Osteocyte (in vitro differentiated cells): ENCODE data around the gene ACSS1. TPM values are rescaled to one million over a fixed set of nuclear protein-coding genes. Genes with fewer than 3 reads are reported as not detected.

Source experiments
- DNase-seq: peaks from one replicate; pipeline ENCODE4 v3.0.0; 2021; ENCODE audit warnings: mixed read lengths; ENCODE audit not compliant: unreplicated experiment; ENCODE audit errors: extremely low spot score
- H3K27ac Mint-ChIP-seq: one replicate; pipeline ENCODE4 v1.8.0; 2021; ENCODE audit warnings: mild to moderate bottlenecking, mixed read lengths; ENCODE audit not compliant: unreplicated experiment
- H3K27me3 Mint-ChIP-seq: one replicate; pipeline ENCODE4 v1.8.0; 2021; ENCODE audit warnings: mixed read lengths; ENCODE audit not compliant: unreplicated experiment
- H3K36me3 Mint-ChIP-seq: one replicate; pipeline ENCODE4 v1.8.0; 2021; ENCODE audit warnings: mixed read lengths; ENCODE audit not compliant: unreplicated experiment
- H3K4me1 Mint-ChIP-seq: one replicate; pipeline ENCODE4 v1.8.0; 2021; ENCODE audit warnings: mixed read lengths; ENCODE audit not compliant: unreplicated experiment
- H3K4me3 Mint-ChIP-seq: one replicate; pipeline ENCODE4 v1.8.0; 2021; ENCODE audit warnings: mild to moderate bottlenecking, moderate library complexity, mixed read lengths; ENCODE audit not compliant: unreplicated experiment
- H3K9me3 Mint-ChIP-seq: one replicate; pipeline ENCODE4 v1.8.0; 2021; ENCODE audit warnings: mixed read lengths; ENCODE audit not compliant: unreplicated experiment
- total RNA-seq: library from RNA; stranded (reverse); gene quantifications from 2 replicates; pipeline ENCODE4 v1.2.1, GENCODE V29; 2021
- TF ChIP-seq, protein P1 (sequence below): fragments of 200-600 bp; sonication (generic); IDR thresholded peaks from 2 replicates; pipeline ENCODE4 v1.5.0; 2021; ENCODE audit warnings: antibody characterized with exemption, mild to moderate bottlenecking, moderate library complexity

ACSS1 gene
- total RNA-seq, 1 donor from 2014 or later: 8.2 TPM

DNA sequence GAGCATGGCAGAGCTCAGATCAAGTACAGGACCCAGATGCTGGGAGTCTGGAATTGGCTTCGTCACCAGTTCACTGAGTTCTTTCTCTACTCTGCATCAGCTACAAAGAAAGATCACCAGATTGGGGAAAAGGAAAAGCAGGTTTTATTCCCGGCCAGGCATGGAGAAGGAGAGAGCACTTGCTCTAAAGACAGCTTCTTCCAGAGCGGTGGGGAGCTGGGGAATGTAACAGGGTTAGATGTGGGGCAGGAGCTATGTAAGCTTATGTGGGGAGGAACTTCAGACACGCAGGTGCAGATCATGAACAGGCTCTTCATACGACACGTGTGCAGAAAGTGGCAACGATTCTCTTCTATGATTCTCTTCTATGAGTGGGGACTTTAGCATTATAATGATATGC is 4.9 kb upstream of the ACSS1 start:
- no peak overlapping the region for H3K4me3 Mint-ChIP-seq
- TF ChIP-seq, protein P1, sequence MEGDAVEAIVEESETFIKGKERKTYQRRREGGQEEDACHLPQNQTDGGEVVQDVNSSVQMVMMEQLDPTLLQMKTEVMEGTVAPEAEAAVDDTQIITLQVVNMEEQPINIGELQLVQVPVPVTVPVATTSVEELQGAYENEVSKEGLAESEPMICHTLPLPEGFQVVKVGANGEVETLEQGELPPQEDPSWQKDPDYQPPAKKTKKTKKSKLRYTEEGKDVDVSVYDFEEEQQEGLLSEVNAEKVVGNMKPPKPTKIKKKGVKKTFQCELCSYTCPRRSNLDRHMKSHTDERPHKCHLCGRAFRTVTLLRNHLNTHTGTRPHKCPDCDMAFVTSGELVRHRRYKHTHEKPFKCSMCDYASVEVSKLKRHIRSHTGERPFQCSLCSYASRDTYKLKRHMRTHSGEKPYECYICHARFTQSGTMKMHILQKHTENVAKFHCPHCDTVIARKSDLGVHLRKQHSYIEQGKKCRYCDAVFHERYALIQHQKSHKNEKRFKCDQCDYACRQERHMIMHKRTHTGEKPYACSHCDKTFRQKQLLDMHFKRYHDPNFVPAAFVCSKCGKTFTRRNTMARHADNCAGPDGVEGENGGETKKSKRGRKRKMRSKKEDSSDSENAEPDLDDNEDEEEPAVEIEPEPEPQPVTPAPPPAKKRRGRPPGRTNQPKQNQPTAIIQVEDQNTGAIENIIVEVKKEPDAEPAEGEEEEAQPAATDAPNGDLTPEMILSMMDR: no peak
- H3K36me3 Mint-ChIP-seq: no peaks in the 10 kb centered on the region
- H3K27me3 Mint-ChIP-seq: peaks cover 73% of the 10 kb centered on the region
- no peak for DNase-seq
- peaks cover 12% of the 10 kb centered on the region for H3K4me1 Mint-ChIP-seq
- no peak overlapping the region for H3K27ac Mint-ChIP-seq
- H3K9me3 Mint-ChIP-seq: no peaks in the 10 kb centered on the region

DNA sequence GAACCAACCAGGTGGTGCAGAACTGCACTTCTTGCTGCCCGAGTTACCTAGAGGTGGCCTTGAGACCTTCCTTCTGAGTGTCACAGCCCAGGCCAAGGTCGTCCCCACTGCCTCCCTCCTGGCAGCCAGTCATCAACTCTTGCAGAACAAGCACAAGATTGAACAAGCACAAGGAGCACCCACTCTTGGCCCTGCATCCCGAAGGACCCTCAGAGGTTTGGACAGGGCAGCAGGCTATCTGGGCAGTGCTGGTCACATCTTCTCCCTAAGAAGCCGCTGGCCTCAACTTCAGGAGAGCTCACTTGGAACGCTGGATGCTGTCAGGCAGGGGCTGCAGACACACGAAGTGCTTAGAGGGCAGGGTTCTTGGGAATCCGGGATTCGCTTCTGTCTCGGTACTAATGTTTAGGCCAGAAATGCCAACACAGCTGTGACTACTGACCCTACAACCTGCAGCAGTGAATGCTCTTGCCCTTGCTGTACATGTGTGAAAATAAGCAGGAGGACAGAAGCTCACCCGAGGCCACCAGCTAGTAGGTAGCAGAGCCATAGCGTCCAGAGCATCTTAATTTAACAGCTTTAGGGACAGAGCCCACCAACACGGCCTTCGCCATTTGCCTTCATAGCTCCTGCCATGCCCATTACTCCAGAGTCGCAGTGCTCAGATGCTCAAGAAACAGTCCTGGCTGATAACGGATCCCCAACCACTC is 4.0 kb upstream of the ACSS1 start:
- no peak for DNase-seq
- Mint-ChIP-seq H3K4me1 (peaks cover 15% of the 10 kb centered on the region), H3K27me3 (peaks cover 73% of the 10 kb centered on the region), H3K36me3 (no peaks in the 10 kb centered on the region), H3K27ac (no peak overlapping the region), H3K9me3 (no peaks in the 10 kb centered on the region), H3K4me3 (no peak overlapping the region)
- TF ChIP-seq, protein P1: no peak

- Mint-ChIP-seq H3K9me3 (no peaks in the 10 kb centered on the region), H3K27ac (no peak overlapping the region), H3K36me3 (no peaks in the 10 kb centered on the region), H3K4me3 (no peak overlapping the region), H3K27me3 (peaks cover 70% of the 10 kb centered on the region), H3K4me1 (peaks cover 22% of the 10 kb centered on the region)
- no peak for DNase-seq
- TF ChIP-seq, protein P1: no peak
Measured at GRCh38 chr20:25061103-25061799, 3.3 kb upstream of the ACSS1 start.

DNA sequence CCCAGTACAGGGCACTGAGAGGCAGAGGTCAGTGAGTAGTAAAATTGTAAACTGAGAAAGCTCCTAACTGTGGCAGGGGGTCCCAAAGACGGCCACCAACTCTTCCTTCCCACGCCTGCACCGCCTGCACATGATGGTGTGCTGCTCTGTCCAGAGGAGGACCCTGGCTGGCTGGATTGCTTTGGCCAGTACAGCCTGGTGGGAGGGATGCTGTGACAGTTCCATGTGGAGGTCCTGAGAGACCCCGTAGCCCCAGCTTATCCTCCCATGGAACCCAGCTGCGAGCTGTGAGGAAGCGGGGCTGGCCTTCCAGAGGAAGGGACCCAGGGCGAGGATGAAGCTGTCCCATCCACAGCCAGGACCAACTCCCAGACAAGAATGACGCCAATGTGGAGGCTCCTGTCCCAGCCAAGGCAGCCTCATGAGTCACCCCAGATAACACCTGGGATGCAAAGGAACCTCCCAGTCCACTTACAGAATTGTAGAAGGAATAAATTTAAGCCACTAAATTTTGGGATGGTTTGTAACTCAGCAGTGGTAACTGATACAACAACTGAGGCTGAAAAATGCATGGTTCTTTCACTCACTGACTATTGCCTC is 2.0 kb upstream of the ACSS1 start:
- Mint-ChIP-seq H3K9me3 (no peaks in the 10 kb centered on the region), H3K27ac (no peak overlapping the region), H3K36me3 (no peaks in the 10 kb centered on the region), H3K4me3 (no peak overlapping the region), H3K4me1 (peaks cover 28% of the 10 kb centered on the region), H3K27me3 (peaks cover 59% of the 10 kb centered on the region)
- no peak for DNase-seq
- TF ChIP-seq, protein P1: no peak
